Spleen (tissue), 7 donors: ENCODE results near the gene MRTFB.

Source experiments
- POLR2A ChIP-seq, 3 donors: fragments of 450-650 bp; IDR thresholded peaks; one replicate each; pipeline ENCODE4 v1.5.1; 2017; ENCODE audit warnings: antibody characterized with exemption in 3 of 3, mild to moderate bottlenecking in 1 of 3
- POLR2AphosphoS5 ChIP-seq, 3 donors: sonication (generic); formaldehyde crosslinking; IDR thresholded peaks; one replicate each; pipeline ENCODE4 v1.5.1; 2017; ENCODE audit warnings: antibody characterized with exemption in 3 of 3
- TF ChIP-seq, protein P1 (sequence below), 11 experiments: fragments of 200-600 bp in 7 of 11; fragments of 450-650 bp in 4 of 11; sonication (generic) in 4 of 11; IDR thresholded peaks in 8 of 11; conservative IDR thresholded peaks in 3 of 11; 1 replicate in 7 of 11; 2 replicates in 4 of 11; pipeline versions ENCODE4 v1.4.0 to v1.8.0; 2016 to 2021; ENCODE audit warnings: antibody characterized with exemption in 11 of 11, inconsistent platforms in 4 of 11, mild to moderate bottlenecking in 1 of 11
- donor health status: DM: no; HTN: no; CAD: no; lungs with moderate emphysema.
- donor health status: DM: no; HTN: no; CAD: no.
- donor health status: DM: no; HTN: no; CAD: no.

DNA sequence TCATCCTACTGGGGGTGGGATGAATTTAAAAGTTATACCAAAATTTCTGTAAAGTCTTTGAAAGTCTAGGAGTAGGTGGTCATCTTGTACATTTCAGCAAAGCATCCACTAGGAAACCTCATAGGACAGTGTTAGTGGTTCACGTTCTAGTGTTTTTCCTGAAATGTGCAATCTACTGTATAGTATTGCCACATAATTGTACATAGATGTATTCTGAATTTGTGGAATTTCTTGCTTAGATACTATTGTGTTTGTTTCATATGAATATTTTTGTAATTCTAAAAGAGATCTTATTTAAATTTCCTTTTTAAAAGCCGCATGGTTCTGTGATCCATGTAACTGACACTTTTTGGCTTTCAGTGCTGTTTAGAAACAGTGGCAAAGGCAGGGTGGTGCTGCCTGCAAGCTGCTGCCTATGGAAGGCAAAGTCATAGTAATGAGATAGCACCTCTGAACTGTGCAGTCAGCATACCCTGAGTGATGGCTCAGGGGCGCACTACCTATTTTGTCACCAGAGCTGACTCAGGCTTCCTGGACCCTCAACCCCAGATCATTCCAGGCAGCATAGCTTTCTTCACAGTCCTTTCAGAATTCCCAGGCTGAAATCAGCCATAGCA, 193.3 kb downstream of the MRTFB start:
- TF ChIP-seq, protein P1, sequence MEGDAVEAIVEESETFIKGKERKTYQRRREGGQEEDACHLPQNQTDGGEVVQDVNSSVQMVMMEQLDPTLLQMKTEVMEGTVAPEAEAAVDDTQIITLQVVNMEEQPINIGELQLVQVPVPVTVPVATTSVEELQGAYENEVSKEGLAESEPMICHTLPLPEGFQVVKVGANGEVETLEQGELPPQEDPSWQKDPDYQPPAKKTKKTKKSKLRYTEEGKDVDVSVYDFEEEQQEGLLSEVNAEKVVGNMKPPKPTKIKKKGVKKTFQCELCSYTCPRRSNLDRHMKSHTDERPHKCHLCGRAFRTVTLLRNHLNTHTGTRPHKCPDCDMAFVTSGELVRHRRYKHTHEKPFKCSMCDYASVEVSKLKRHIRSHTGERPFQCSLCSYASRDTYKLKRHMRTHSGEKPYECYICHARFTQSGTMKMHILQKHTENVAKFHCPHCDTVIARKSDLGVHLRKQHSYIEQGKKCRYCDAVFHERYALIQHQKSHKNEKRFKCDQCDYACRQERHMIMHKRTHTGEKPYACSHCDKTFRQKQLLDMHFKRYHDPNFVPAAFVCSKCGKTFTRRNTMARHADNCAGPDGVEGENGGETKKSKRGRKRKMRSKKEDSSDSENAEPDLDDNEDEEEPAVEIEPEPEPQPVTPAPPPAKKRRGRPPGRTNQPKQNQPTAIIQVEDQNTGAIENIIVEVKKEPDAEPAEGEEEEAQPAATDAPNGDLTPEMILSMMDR (IDR thresholded peaks at IDR 0.05 in 8 of 11, conservative IDR thresholded peaks at IDR 0.05 in 3 of 11), result no peak
- TF ChIP-seq POLR2A (IDR thresholded peaks at IDR 0.05), result no peak
- no peak for TF ChIP-seq POLR2AphosphoS5 (IDR thresholded peaks at IDR 0.05)
